22Rv1 (cell line): ENCODE data around the gene POLR2J2.
"Not testable (repeated sequence)": the region's sequence is repeated elsewhere in the genome, so short reads cannot be mapped to it uniquely, and the experiment has no call there.

Experiments
- H3K27ac ChIP-seq: fragments of 450-650 bp; 2 replicates; pipeline ENCODE4 v1.5.1; 2017

POLR2J2 gene

DNA sequence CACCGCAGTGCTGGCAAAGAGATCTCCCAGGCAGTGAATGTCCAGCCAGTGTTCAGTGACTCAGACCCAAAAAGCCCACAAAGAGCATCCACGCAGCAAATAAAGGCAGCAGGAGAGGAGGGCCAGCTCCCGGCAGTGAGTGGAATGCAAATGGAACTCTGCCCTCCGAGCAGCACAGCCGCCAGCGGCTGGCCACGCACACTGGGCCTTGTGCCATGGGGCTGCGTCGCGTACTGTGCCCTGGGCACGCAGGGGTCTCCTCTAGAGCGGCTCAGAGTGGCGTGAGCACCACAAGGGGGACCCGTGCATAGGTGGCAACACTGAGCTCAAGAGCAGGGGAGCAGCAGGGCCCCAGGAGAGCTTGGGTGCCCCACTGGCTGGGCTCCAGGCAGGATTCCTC is 3.9 kb downstream of the POLR2J2 start:
- not testable (repeated sequence) for H3K27ac ChIP-seq

DNA sequence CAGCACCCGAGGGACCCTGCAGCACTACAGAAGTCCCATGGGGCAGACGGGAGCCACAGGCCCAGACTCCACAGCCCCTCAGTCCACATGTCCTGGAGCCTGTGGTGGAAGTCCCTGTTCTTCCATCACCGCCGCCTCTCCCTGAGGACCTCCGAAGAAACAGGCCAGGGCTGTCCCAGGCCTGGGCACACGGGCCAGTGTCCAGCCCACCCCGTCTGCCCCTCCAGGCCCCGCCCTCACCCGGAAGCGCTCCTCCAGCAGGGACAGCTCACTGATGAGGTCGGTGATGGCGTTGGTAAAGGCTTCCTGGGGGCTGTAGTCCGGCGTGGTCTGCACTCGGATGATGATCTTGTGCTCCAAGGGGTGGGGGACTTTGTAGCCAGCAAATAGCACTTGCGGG is 4.6 kb downstream of the POLR2J2 start:
- H3K27ac ChIP-seq = not testable (repeated sequence)

DNA sequence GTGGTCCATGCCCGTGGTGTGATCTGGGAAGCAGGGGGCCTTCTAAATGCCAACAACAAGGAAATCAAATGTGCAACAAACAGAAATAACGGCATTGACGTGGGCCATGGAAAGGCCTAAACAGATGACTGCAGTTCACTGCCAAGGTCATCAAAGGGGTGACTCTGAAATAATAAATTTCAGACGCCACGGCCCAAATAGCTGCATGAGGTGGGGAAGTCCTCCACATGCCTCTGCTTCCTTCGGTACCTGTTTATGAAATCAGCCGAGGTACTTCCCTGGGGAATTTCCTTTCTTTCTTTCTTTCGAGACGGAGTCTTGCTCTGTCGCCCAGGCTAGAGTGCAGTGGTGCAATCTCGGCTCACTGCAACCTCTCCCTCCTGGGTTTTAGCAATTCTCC is 6.7 kb downstream of the POLR2J2 start:
- H3K27ac ChIP-seq = not testable (repeated sequence)

DNA sequence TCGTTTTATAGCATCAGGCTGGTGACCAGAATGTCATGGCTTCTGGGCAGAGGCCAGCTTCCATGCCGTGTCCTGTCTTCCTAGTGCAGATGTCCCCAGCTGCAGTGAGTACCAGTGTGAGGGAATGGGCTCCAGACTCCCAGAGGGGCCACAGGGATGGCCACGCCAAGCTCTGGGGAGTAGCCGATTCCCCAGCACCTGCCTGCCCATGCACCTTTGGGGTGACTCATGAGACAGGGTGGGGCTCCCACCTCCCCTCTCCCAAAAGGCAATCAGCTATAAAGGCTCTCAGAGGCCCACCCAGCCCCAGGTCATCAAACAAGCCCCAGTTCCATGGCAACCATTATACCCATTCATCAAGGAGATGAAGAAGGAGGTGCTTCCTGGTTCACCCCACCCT is 21.5 kb downstream of the POLR2J2 start, which contains the start of gene SPDYE2B:
Gene SPDYE2B (plus strand): TSS at position 396 of the 400 bp plus-strand sequence. CDS start 2,030 bp downstream, outside the sequence.
- not testable (repeated sequence) for H3K27ac ChIP-seq

DNA sequence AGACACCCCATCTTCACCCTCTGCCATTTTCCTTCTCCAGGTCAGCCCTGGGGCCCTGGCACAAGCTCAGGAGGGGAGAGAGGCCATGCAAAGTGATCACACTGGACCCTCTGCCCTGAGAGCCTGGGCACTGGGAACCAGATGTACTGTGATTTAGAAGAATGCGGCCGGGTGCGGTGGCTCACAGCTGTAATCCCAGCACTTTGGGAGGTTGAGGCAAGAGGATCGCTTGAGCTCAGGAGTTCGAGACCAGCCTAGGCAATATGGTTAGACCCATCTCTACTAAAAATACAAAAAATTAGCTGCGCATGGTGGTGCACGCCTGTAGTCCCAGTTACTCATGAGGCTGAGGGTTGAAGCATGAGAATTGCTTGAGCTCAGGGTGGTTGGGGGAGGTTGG is 23.6 kb downstream of the POLR2J2 start:
- not testable (repeated sequence) for H3K27ac ChIP-seq

DNA sequence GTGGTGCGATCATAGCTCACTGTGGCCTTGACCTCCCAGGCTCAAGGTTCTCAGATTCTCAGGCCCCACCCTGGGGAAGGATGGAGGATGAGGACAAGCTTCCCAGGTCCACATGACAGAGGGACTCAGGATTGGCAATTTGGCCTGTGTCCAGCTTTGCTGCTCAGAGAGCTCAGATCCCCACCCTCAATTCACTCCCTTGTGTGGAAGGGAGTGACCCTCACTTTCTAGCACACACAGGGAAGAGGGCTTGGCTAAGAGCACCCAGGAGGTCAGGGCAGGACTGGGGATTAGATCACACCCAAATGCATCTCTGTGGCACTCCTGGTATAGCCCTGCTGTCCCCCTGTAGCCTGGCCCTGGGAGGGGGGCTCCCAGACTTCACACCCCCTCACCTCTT is 28.1 kb downstream of the POLR2J2 start:
- not testable (repeated sequence) for H3K27ac ChIP-seq

DNA sequence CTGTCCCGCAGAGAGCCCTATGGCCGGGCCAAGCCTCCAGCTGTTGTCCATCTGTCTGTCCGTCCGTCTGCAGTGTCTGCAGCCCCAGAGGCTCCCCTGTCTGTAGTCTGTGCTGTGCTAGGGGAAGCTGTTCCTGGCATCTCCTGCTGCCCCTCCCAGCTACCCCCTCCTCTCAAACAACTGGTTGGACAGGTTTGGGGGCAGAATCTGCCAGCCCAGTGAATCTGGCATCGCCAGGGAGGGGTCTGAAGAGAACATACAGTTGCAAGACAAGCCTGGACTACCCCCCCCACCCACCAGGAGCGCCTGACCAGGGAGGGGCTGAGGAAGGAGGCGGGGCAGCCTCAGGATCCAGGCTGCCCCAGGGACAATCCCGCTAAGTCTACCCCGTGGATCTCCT is 28.8 kb downstream of the POLR2J2 start, which contains the start of gene UPK3BL1:
Gene UPK3BL1 (minus strand): TSS at position 101 of the 400 bp plus-strand sequence. CDS start 50 bp downstream, at position 51.
- not testable (repeated sequence) for H3K27ac ChIP-seq

DNA sequence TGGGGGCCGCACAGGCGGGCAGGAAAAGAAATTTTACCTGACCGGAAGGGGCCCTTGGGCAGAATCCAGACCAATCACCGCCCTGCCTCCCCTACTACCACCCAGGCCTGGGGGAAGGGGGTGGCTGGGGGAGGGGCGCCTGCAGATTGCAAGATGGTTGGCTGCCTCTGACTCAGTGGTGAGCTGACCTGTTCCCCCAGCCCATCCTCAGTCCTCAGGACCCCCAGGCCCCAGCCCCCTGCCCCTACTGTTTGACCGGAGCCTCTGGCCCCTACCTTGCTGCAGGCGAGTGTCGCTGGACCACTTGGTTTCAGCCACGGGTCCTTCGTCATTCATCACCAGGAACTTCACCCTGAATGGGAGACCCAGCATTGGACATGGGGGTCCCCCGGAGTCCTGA is 32.6 kb downstream of the POLR2J2 start:
- H3K27ac ChIP-seq = not testable (repeated sequence)

DNA sequence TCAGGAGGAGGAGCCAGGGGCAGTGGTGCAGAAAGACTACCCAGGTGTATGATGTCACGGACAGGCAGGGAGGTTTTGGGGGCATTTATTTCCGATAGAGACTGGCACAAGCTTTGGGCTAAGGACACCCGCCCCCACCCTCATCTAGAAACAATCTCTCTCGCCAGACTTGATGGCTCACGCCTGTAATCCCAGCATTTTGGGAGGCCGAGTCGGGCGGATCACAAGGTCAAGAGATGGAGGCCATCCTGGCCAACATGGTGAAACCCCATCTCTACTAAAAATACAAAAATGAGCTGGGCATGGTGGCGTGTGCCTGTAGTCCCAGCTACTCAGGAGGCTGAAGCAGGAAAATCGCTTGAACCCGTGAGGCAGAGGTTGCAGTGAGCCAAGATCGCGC is 34.5 kb downstream of the POLR2J2 start:
- H3K27ac ChIP-seq = not testable (repeated sequence)

DNA sequence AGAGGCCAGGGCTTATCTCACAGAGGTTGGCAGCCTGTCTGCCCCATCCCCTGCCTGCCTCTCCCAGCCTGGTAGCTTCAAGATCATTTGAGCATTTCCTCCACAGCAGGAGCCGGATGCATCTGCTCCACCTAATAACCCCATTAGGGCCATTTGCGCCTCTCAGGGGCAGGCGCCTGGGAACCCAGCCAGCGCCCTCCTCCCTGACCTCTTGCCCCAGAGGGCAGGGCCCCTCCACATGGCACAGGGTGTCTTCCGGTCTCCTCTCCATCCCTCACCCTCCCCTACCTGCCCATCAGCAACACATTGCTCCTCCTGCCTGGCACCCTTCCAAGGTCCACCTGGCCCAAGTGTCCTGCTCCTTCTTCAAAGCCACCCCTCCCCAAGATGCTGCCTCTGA is 36.1 kb downstream of the POLR2J2 start:
- H3K27ac ChIP-seq = not testable (repeated sequence)

DNA sequence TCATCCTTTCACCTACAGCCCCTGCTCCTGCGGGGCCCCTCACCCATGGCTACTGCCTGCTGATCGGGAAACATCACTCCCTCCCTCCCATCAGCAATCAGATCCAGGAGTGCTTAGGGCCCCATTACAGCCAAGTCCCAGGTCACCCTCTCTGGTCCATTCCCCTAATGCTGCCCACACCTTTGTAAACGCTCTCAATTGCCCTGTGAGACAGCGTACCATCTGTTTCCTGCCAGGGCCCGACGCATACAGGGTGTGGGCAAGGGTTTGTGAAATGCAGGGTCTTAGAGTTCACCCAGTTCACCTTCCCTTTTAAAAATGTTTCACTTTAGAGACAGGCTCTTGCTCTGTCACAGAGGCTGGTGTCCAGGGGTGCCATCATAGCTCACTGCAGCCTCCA is 37.2 kb downstream of the POLR2J2 start:
- H3K27ac ChIP-seq = not testable (repeated sequence)

DNA sequence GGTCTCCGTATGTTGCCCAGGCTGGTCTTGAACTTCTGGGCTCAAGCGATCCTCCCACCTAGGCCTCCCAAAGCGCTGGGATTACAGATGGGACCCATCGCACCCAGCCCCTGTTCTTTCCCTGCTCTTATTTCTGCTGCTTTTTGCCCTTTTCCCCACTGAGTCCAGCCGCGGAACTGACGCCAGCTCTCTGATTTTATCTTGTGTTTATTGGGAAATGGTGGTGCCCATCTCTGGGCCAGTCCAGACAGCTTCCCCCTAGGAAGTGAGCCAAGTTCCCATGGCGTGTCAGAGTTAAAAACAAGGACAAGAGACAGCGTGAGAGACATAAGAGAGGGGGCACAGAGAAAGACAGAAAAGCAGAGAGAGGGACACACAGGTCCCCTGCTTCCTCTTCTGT is 40.8 kb downstream of the POLR2J2 start:
- H3K27ac ChIP-seq = not testable (repeated sequence)

DNA sequence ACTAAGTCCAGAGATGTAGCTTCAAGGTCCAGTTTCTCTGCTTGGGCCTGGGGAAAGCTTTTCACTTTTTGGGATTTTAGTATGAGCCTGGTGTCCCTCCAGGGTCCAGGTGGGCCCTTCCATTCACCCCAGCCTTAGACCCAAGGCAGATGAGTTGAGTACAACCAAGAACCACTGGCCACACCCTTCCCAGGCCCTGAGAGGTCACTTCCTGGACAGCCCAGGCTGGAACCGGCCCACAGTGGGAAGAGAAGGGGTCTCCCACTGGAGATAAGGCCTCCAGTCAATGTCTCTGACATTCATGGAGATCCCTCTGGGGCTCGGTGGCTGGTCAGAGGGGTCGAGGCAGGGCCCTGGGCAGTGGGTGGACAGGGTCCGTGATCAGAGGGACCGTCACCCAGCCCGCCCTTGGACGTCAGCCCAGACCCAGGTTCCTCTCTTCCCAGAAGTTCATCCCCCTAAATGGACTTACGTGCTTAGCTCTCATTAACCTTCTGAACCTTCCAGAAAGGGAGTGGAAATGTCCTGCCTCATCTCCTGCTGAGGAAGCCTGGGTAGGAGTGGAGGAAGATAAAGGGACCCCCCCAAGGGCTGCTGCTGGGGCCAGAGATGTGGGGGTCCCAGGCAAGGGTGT is 44.1 kb downstream of the POLR2J2 start:
- H3K27ac ChIP-seq = not testable (repeated sequence)

DNA sequence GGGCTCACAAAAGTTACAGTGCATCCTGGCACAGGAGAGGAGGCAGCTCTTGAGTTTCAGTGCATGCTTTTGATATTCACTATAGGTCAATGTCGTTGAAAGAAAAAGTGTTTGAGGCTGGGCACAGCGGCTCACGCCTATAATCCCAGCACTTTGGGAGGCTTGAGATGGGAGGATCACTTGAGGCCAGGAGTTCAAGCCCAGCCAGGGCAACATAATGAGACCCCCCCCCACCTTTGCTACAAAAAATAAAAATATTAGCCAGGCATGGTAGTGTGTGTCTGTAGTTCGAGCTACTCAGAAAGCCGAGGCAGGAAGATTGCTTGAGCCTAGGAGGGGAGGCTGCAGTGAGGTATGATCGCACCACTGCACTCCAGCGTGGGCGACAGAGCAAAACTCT is 53.3 kb downstream of the POLR2J2 start:
- not testable (repeated sequence) for H3K27ac ChIP-seq

DNA sequence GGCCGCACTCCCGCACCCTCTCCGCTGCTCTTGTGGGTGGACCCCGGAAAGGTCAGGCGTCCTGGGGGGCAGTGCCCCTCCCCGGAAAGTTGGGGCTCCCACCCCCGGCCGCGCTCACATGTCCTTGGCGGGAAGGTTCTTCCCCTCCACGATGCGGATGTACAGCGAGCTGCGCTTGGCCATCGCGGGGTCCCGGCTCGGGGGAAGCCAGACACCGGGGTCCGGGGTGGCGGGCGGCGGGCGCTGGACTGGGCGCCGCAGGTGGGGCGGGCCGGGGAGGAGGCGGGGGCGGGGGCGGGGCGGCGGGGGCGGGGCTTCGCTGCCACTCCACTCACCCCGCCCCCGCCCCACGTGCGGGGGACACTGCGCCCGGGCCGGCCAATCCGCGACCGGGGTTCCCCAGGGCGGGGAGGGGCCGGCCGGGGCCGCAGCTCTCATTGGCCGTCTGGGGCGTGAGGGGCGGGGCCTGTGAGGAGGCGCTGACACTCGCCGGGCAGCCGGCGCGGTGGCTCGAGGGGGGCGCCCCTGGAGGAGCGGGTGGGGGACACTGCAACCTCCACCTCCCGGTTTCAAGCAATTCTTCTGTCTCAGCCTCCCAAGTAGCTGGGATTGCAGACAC is 54.8 kb downstream of the POLR2J2 start, which contains the start of gene RASA4:
Gene RASA4 (minus strand): TSS at position 250 of the 619 bp plus-strand sequence. CDS start 67 bp downstream, at position 183.
- not testable (repeated sequence) for H3K27ac ChIP-seq
